PC-3 (cell line): Measurements from ENCODE around the gene POLR2H. TPM values are rescaled to one million over a fixed set of nuclear protein-coding genes. Genes with fewer than 3 reads are reported as not detected.

Source experiments
- ATAC-seq: fragments of 200-7000 bp; cut with Tn5 transposase; 2 replicates; pipeline ENCODE4 v1.9.1; 2020; ENCODE audit warnings: mild to moderate bottlenecking, moderate library complexity
- BruUV-seq: library from RNA; stranded (reverse); fragments of 400-500 nt; replicated peaks from 2 replicates; lab custom pipeline; 2021; lab: Mats Ljungman, UMichigan
- CTCF ChIA-PET: fragments of 300-600 bp; sonication (Branson Sonifier 250); formaldehyde crosslinking; loops from one replicate; lab custom pipeline; 2022; ENCODE audit warnings: antibody characterized with exemption; lab: Charles Lee
- POLR2A ChIA-PET: fragments of 300-600 bp; sonication (Branson Sonifier 250); formaldehyde crosslinking; loops from one replicate; lab custom pipeline; 2022; ENCODE audit warnings: antibody characterized with exemption; ENCODE audit not compliant: unreplicated experiment; lab: Charles Lee
- DNase-seq: peaks from one replicate; pipeline ENCODE4 v3.0.0-alpha.2; 2015
- H2AFZ ChIP-seq: fragments of 300-600 bp; sonication (generic); 2 replicates; pipeline ENCODE4 v1.6.0; 2016; ENCODE audit warnings: antibody characterized with exemption, low read length
- H3F3A ChIP-seq: fragments of 300-600 bp; sonication (generic); one replicate; pipeline ENCODE4 v1.6.0; 2017; ENCODE audit warnings: antibody characterized with exemption, low read length, control low read depth, mild to moderate bottlenecking; ENCODE audit not compliant: unreplicated experiment
- H3K27ac ChIP-seq: fragments of 300-600 bp; sonication (generic); 2 replicates; pipeline ENCODE4 v1.5.1; 2016; ENCODE audit warnings: mild to moderate bottlenecking, low read length
- H3K27me3 ChIP-seq: fragments of 300-600 bp; sonication (generic); 2 replicates; pipeline ENCODE4 v1.6.1; 2016; ENCODE audit warnings: low read length, mixed read lengths
- H3K36me3 ChIP-seq: fragments of 300-600 bp; sonication (generic); 2 replicates; pipeline ENCODE4 v1.6.1; 2016; ENCODE audit warnings: low read depth, mixed run types, low read length, mixed read lengths
- H3K4me1 ChIP-seq: fragments of 300-600 bp; sonication (generic); 2 replicates; pipeline ENCODE4 v1.5.1; 2016; ENCODE audit warnings: low read length; ENCODE audit not compliant: insufficient read depth
- H3K4me2 ChIP-seq: fragments of 300-600 bp; sonication (generic); 2 replicates; pipeline ENCODE4 v1.6.0; 2016; ENCODE audit warnings: low read length
- H3K4me3 ChIP-seq: fragments of 300-600 bp; sonication (generic); 2 replicates; pipeline ENCODE4 v1.5.1; 2016; ENCODE audit warnings: mild to moderate bottlenecking, low read length, mixed read lengths
- H3K79me2 ChIP-seq: fragments of 300-600 bp; sonication (generic); 2 replicates; pipeline ENCODE4 v1.6.1; 2017; ENCODE audit warnings: low read length, mixed read lengths
- H3K9ac ChIP-seq: fragments of 300-600 bp; sonication (generic); 2 replicates; pipeline ENCODE4 v1.6.0; 2016; ENCODE audit warnings: mild to moderate bottlenecking, low read length
- H3K9me2 ChIP-seq: fragments of 300-600 bp; sonication (generic); replicated peaks from 2 replicates; pipeline ENCODE4 v1.6.1; 2016; ENCODE audit warnings: mixed run types, low read length, mixed read lengths
- H3K9me3 ChIP-seq: fragments of 300-600 bp; sonication (generic); 2 replicates; pipeline ENCODE4 v1.6.1; 2016; ENCODE audit warnings: low read length, mixed read lengths
- H4K20me1 ChIP-seq: fragments of 300-600 bp; sonication (generic); 2 replicates; pipeline ENCODE4 v1.6.1; 2016; ENCODE audit warnings: low read length, mixed read lengths
- CTCF ChIP-seq: fragments of 300-600 bp; sonication (generic); conservative IDR thresholded peaks from 2 replicates; pipeline ENCODE4 v1.5.1; 2017; ENCODE audit warnings: antibody characterized with exemption, low read depth, mild to moderate bottlenecking, low read length
- EZH2 ChIP-seq: fragments of 300-600 bp; sonication (generic); IDR thresholded peaks from one replicate; pipeline ENCODE4 v1.6.1; 2017; ENCODE audit warnings: antibody characterized with exemption, mild to moderate bottlenecking, low read length; ENCODE audit not compliant: unreplicated experiment
- EZH2phosphoT487 ChIP-seq: fragments of 300-600 bp; sonication (generic); IDR thresholded peaks from 2 replicates; pipeline ENCODE4 v1.6.1; 2018; ENCODE audit warnings: mild to moderate bottlenecking, antibody characterized with exemption, low read length, borderline replicate concordance
- intact Hi-C: fragments of 100-400 bp; cut with micrococcal nuclease; formaldehyde crosslinking; loops from 2 replicates; pipeline ENCODE4 v1.9.0; 2023
- total RNA-seq: library from RNA; depleted of rRNA; stranded (reverse); fragments of >200 nt; gene quantifications from 2 replicates; pipeline ENCODE4 v1.2.3, GENCODE V29; 2014

Gene POLR2H
- total RNA-seq, 1 experiment from 2014 or later = 193 TPM

- no peaks in the 10 kb centered on the region for H4K20me1 ChIP-seq
- TF ChIP-seq EZH2phosphoT487 (no peak), EZH2 (no peak), CTCF (no peak)
- no peaks in the 10 kb centered on the region for H3K4me1 ChIP-seq
- H3K36me3 ChIP-seq = no peaks in the 10 kb centered on the region
- H3K27me3 ChIP-seq = peaks cover 49% of the 10 kb centered on the region
- H3K9me3 ChIP-seq = no peaks in the 10 kb centered on the region
- no peak overlapping the region for H3K4me3 ChIP-seq
- H2AFZ ChIP-seq = no peak overlapping the region
- no peak overlapping the region for H3K27ac ChIP-seq
- BruUV-seq = no TSS peak
- H3K4me2 ChIP-seq = no peak overlapping the region
- H3K79me2 ChIP-seq = no peaks in the 10 kb centered on the region
- no peaks in the 10 kb centered on the region for H3K9me2 ChIP-seq
- intact Hi-C loops = no loop called here
- POLR2A ChIA-PET = no interaction called here
- DNase-seq (no peak), ATAC-seq (no peak)
- no peaks in the 10 kb centered on the region for H3F3A ChIP-seq
- CTCF ChIA-PET = no interaction called here
- H3K9ac ChIP-seq = no peak overlapping the region
Observed at GRCh38 chr3:184381261-184382224, 20.0 kb downstream of the POLR2H start.

DNA sequence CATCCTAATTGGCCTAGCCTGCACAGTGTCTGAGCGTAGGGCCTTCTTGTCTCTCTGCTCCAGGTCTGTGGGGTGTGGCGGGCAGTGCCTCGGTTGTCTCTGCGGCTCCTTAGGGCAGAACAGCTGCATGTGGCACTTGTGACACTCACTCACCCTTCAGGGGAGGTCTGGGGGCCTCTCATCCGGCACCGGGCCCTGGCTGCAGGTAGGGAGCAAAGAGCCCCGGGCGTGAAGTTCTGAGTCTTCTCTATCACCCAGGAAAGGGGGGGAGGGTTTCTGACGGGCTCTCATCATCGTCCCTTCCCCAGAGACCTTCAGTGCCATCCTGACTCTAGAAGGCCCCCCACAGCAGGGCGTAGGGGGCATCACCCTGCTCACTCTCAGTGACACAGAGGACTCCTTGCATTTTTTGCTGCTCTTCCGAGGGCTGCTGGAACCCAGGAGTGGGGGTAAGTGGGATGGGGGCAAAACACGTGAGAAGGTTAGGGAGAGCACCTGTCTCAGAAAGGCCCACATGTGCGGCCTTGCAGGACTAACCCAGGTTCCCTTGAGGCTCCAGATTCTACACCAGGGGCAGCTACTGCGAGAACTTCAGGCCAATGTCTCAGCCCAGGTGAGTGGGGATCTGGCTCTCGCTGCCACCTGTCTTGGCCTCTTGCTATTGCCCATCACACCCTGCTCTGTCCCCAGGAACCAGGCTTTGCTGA, 21.0 kb downstream of the POLR2H start:
- TF ChIP-seq CTCF = no peak
- TF ChIP-seq EZH2phosphoT487 = no peak
- TF ChIP-seq EZH2 = no peak
- ATAC-seq = no peak

More for the DNA sequence above, 21.0 kb downstream of the POLR2H start:
- POLR2A ChIA-PET = no interaction called here
- Histone ChIP-seq H3K4me1 (no peaks in the 10 kb centered on the region), H3K27ac (no peak overlapping the region), H3K36me3 (no peaks in the 10 kb centered on the region), H3K27me3 (peaks cover 40% of the 10 kb centered on the region), H3K9me3 (no peaks in the 10 kb centered on the region), H2AFZ (no peak overlapping the region), H3K9ac (no peak overlapping the region), H3K4me3 (no peak overlapping the region), H3K4me2 (no peak overlapping the region), H4K20me1 (no peaks in the 10 kb centered on the region), H3K9me2 (no peaks in the 10 kb centered on the region), H3F3A (no peaks in the 10 kb centered on the region), H3K79me2 (no peaks in the 10 kb centered on the region)
- DNase-seq = no peak
- BruUV-seq = no TSS peak
- intact Hi-C loops = no loop called here
- CTCF ChIA-PET = no interaction called here
